D721Med (cell line): ENCODE results near the gene GPR132.
"Not testable (repeated sequence)": the region's sequence is repeated elsewhere in the genome, so short reads cannot be mapped to it uniquely, and the experiment has no call there.

Experiments used
- DNase-seq: peaks from one replicate; pipeline ENCODE4 v3.0.0; 2011; ENCODE audit warnings: low spot score; ENCODE audit not compliant: insufficient read length
- FAIRE-seq: peaks from 2 replicates; lab custom pipeline; 2011; peaks lifted over from hg19 to GRCh38; lab: Jason Lieb, UNC
- CTCF ChIP-seq: IDR thresholded peaks from 2 replicates; pipeline ENCODE4 v1.5.1; 2012; ENCODE audit warnings: mild to moderate bottlenecking, control low read depth; ENCODE audit not compliant: insufficient read depth; ENCODE audit errors: missing control alignments

Gene GPR132

GRCh38 chr14:105085766-105086165 lies 20.5 kb upstream of the GPR132 start:
- TF ChIP-seq CTCF: no peak
- FAIRE-seq (no peak), DNase-seq (no peak)

GRCh38 chr14:105084741-105085571 lies 19.7 kb upstream of the GPR132 start:
- TF ChIP-seq CTCF: no peak
- FAIRE-seq: no peak

GRCh38 chr14:105083926-105084685 lies 18.9 kb upstream of the GPR132 start:
- FAIRE-seq: no peak
- no peak for DNase-seq
- no peak for TF ChIP-seq CTCF

More at GRCh38 chr14:105084741-105085571, 19.7 kb upstream of the GPR132 start:
- DNase-seq: no peak

- no peak for TF ChIP-seq CTCF
- FAIRE-seq: no peak
- no peak for DNase-seq
Observed at GRCh38 chr14:105082703-105083102, 17.5 kb upstream of the GPR132 start.

- not testable (repeated sequence) for DNase-seq, FAIRE-seq
Observed at GRCh38 chr14:105081473-105081872, 16.2 kb upstream of the GPR132 start.

- no peak for TF ChIP-seq CTCF
- FAIRE-seq (no peak), DNase-seq (no peak)
Observed at GRCh38 chr14:105080161-105080560, 14.9 kb upstream of the GPR132 start.

GRCh38 chr14:105078294-105078693 lies 13.1 kb upstream of the GPR132 start:
- TF ChIP-seq CTCF: no peak
- no peak for FAIRE-seq
- DNase-seq: no peak
